ENCODE data around the gene WHAMM. TPM values are rescaled to one million over a fixed set of nuclear protein-coding genes. Genes with fewer than 3 reads are reported as not detected.

The WHAMM gene
- total and polyA plus RNA-seq, 2 of the 4 experiments (the other 2 are of a cell fraction), result 1.4 to 4.1 TPM

DNA sequence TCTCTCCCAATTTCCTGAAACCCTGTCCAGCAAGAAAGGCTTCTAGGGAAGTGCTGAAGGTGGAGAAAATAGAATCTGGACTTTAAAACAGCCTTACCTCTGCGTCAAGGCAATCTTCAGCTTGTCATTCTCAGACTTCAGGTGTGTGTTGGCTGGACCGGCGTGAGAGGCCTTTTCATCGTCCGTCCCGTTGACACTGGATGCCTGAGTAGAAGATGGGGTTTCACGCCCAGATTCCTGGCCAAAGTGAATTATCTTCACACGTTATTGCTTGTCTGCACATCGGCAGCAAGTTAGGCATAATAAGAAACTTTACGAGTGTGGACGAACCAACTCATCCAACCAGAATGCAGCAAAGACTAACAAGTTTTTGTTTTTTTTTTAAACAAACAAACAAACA lies 49.5 kb downstream of the WHAMM start:
- Histone ChIP-seq H4K8ac (ENCODE audit: low read depth in 2 of 2, low read length in 2 of 2) (no peak overlapping the region), H3K36me3 (ENCODE audit: control insufficient read depth, insufficient read depth, low read length) (no peaks in the 10 kb centered on the region), H2AK9ac (replicated peaks; ENCODE audit: low read depth, low read length, poor library complexity) (no peak overlapping the region), H3K9me1 (ENCODE audit: insufficient read depth, low read length) (no peaks in the 10 kb centered on the region), H2BK15ac (ENCODE audit: low read depth, low read length) (no peak overlapping the region), H3K14ac (replicated peaks; ENCODE audit: low read depth, low read length) (no peak overlapping the region), H4K91ac (ENCODE audit: insufficient read depth, low read depth, low read length) (no peak overlapping the region), H2BK20ac (ENCODE audit: low read depth, low read length) (no peak overlapping the region), H3K4me3 (ENCODE audit: insufficient read depth, low read depth, low read length) (no peak overlapping the region), H4K5ac (ENCODE audit: low read depth, low read length) (no peak overlapping the region), H3K23ac (ENCODE audit: low read depth, low read length) (no peak overlapping the region), H3K18ac (ENCODE audit: low read depth, low read length) (no peak overlapping the region), H3K27ac (ENCODE audit: insufficient read depth, low read length) (no peak overlapping the region), H3K4me2 (ENCODE audit: low read depth, low read length) (no peak overlapping the region), H3K79me1 (ENCODE audit: low read depth in 1 of 2, low read length in 2 of 2) (no peaks in the 10 kb centered on the region), H3K4me1 (ENCODE audit: control insufficient read depth, insufficient read depth, low read length) (no peaks in the 10 kb centered on the region), H2AK5ac (ENCODE audit: low read depth, low read length) (no peak overlapping the region), H2BK5ac (ENCODE audit: low read depth, low read length, poor library complexity, severe bottlenecking) (no peak overlapping the region), H3K56ac (ENCODE audit: extremely low read depth, insufficient read depth, low read length) (no peak overlapping the region), H3K4ac (ENCODE audit: low read depth, low read length) (no peak overlapping the region), H4K20me1 (ENCODE audit: insufficient read depth, low read length) (no peaks in the 10 kb centered on the region), H3K27me3 (ENCODE audit: control insufficient read depth, insufficient read depth, low read length) (peaks cover 3% of the 10 kb centered on the region; the same call in 1 of the 2 replicates), H3K9me3 (ENCODE audit: control insufficient read depth, insufficient read depth, low read length) (no peaks in the 10 kb centered on the region), H3K9ac (ENCODE audit: low read depth, low read length) (no peak overlapping the region), H2AFZ (replicated peaks; ENCODE audit: low read length, poor library complexity) (no peak overlapping the region), H2BK120ac (ENCODE audit: low read depth, low read length) (no peak overlapping the region)
- intact Hi-C loops (cut with micrococcal nuclease) (loop anchor here (10.0 kb wide), 1 partner anchor 96 kb away; the partner anchor contains the start of gene HOMER2), in situ Hi-C loops (cut with MboI; ENCODE audit: low sequenced_read_pairs) (no loop called here), dilution Hi-C loops (cut with HindIII; ENCODE audit: low sequenced_read_pairs, unreplicated experiment) (no loop called here)
- no peak for TF ChIP-seq BHLHE40 (IDR thresholded peaks at IDR 0.05; ENCODE audit: low read depth, low read length)
- no peak for TF ChIP-seq USF2 (IDR thresholded peaks at IDR 0.05; ENCODE audit: low read depth, low read length)
- no peak for TF ChIP-seq CHD1 (IDR thresholded peaks at IDR 0.05; ENCODE audit: low read depth, low read length)
- no peak for TF ChIP-seq NFE2L2 (IDR thresholded peaks at IDR 0.05; ENCODE audit: low read depth, low read length)
- TF ChIP-seq MAFK (IDR thresholded peaks at IDR 0.05; ENCODE audit: low read depth, low read length), result no peak
- TF ChIP-seq POLR2A (IDR thresholded peaks at IDR 0.05; ENCODE audit: low read depth, low read length), result no peak
- TF ChIP-seq CTCF (conservative IDR thresholded peaks at IDR 0.05; ENCODE audit: low read depth, low read length), result no peak
- TF ChIP-seq MAZ (IDR thresholded peaks at IDR 0.05; ENCODE audit: borderline replicate concordance, low read depth, low read length), result no peak
- no peak for TF ChIP-seq RCOR1 (IDR thresholded peaks at IDR 0.05; ENCODE audit: insufficient replicate concordance, low read length)
- no peak for TF ChIP-seq MXI1 (IDR thresholded peaks at IDR 0.05; ENCODE audit: borderline replicate concordance, low read depth, low read length)
- TF ChIP-seq ELK1 (IDR thresholded peaks at IDR 0.05; ENCODE audit: borderline replicate concordance, low read depth, low read length), result no peak
- TF ChIP-seq FOS (IDR thresholded peaks at IDR 0.05; ENCODE audit: low read depth, low read length), result no peak
- TF ChIP-seq SMC3 (IDR thresholded peaks at IDR 0.05; ENCODE audit: low read depth, low read length), result no peak
- TF ChIP-seq RFX5 (IDR thresholded peaks at IDR 0.05; ENCODE audit: low read depth, low read length), result no peak
- DNase-seq, result no peak
- ATAC-seq (ENCODE audit: low read depth), result no peak
- POLR2A ChIA-PET (ENCODE audit: unreplicated experiment), result interaction anchor here (0.7 kb wide), 1 partner anchor 22 kb away, joined by 4 read pairs; no protein-coding TSS in a partner anchor
- 100% methylated on average over 5 of the region's 11 CpGs; no CpG with 5 or more reads in 1 of the 2 experiments for WGBS, 2 experiments (ENCODE audit: extremely low coverage in 2 of 2, insufficient read length in 1 of 2)
- CTCF ChIA-PET, result no interaction called here
- no TSS peak for BruUV-seq (replicated peaks)
